Panc1 (cell line): ENCODE results near the gene LMO1. TPM values are rescaled to one million over a fixed set of nuclear protein-coding genes. Genes with fewer than 3 reads are reported as not detected.

Source experiments
- ATAC-seq: fragments of 200-7000 bp; cut with Tn5 transposase; 2 replicates; pipeline ENCODE4 v1.9.1; 2020; ENCODE audit warnings: mild to moderate bottlenecking, moderate library complexity
- BruUV-seq: library from RNA; stranded (reverse); fragments of 400-500 nt; replicated peaks from 2 replicates; lab custom pipeline; 2021; lab: Mats Ljungman, UMichigan
- CTCF ChIA-PET: fragments of 300-600 bp; sonication (Branson Sonifier 250); formaldehyde crosslinking; loops from one replicate; lab custom pipeline; 2022; ENCODE audit warnings: antibody characterized with exemption; lab: Charles Lee
- POLR2A ChIA-PET: fragments of 300-600 bp; sonication (Branson Sonifier 250); formaldehyde crosslinking; loops from one replicate; lab custom pipeline; 2022; ENCODE audit warnings: antibody characterized with exemption; lab: Charles Lee
- DNase-seq: peaks from one replicate; pipeline ENCODE4 v3.0.0-alpha.2; 2010; ENCODE audit warnings: low read depth, low spot score
- H3K27ac ChIP-seq: 2 replicates; pipeline ENCODE4 v1.5.1; 2011; ENCODE audit warnings: mild to moderate bottlenecking, low read length, inconsistent platforms
- H3K27me3 ChIP-seq: fragments of 200-500 bp; sonication (Bioruptor generic); 2 replicates; pipeline ENCODE4 v1.6.0; 2014; ENCODE audit warnings: low read length, inconsistent platforms; ENCODE audit not compliant: control insufficient read depth, insufficient read depth
- H3K36me3 ChIP-seq: fragments of 200-500 bp; sonication (Bioruptor generic); 2 replicates; pipeline ENCODE4 v1.5.1; 2014; ENCODE audit warnings: inconsistent platforms, mild to moderate bottlenecking, low read length, moderate library complexity; ENCODE audit not compliant: control insufficient read depth, insufficient read depth
- H3K4me1 ChIP-seq: 2 replicates; pipeline ENCODE4 v1.5.1; 2011; ENCODE audit warnings: inconsistent platforms, mild to moderate bottlenecking, low read length, moderate library complexity; ENCODE audit not compliant: control insufficient read depth, insufficient read depth
- H3K4me3 ChIP-seq, 2 experiments: 2 replicates each; pipeline ENCODE4 v1.5.1; 2011 to 2012; ENCODE audit warnings: low read depth in 2 of 2, low read length in 2 of 2, mild to moderate bottlenecking in 2 of 2, inconsistent platforms in 1 of 2, moderate library complexity in 1 of 2
- H3K9me3 ChIP-seq: fragments of 200-500 bp; sonication (Bioruptor generic); 2 replicates; pipeline ENCODE4 v1.5.1; 2014; ENCODE audit warnings: low read depth, mild to moderate bottlenecking, inconsistent platforms, low read length, moderate library complexity; ENCODE audit not compliant: control insufficient read depth, insufficient read depth
- CTCF ChIP-seq: fragments of 450-650 bp; IDR thresholded peaks from 2 replicates; pipeline ENCODE4 v1.5.1; 2017; ENCODE audit warnings: mild to moderate bottlenecking
- POLR2AphosphoS5 ChIP-seq: IDR thresholded peaks from 2 replicates; pipeline ENCODE4 v1.6.1; 2012; ENCODE audit warnings: mild to moderate bottlenecking, low read depth, low read length, moderate library complexity
- REST ChIP-seq, 2 experiments: IDR thresholded peaks; 2 replicates each; pipeline ENCODE4 v1.6.1; 2011 to 2012; ENCODE audit warnings: low read depth in 2 of 2, control low read depth in 1 of 2, low read length in 1 of 2, mild to moderate bottlenecking in 1 of 2, moderate library complexity in 1 of 2; ENCODE audit not compliant: insufficient read depth in 1 of 2
- SIN3A ChIP-seq: IDR thresholded peaks from 2 replicates; pipeline ENCODE4 v1.6.1; 2012; ENCODE audit warnings: low read depth, mild to moderate bottlenecking, low read length, moderate library complexity, borderline replicate concordance; ENCODE audit not compliant: insufficient read depth
- TCF7L2 ChIP-seq: IDR thresholded peaks from 2 replicates; pipeline ENCODE4 v1.6.1; 2011; ENCODE audit warnings: mild to moderate bottlenecking, low read depth, low read length, inconsistent platforms
- in situ Hi-C: cut with HindIII; loops from 2 replicates; pipeline ENCODE4 v1.10.0; 2016; ENCODE audit warnings: low sequenced_read_pairs, low pct_unique_long_range_greater_than_20kb
- intact Hi-C: fragments of 100-400 bp; cut with micrococcal nuclease; formaldehyde crosslinking; loops from one replicate; pipeline ENCODE4 v1.10.0; 2022; ENCODE audit not compliant: unreplicated experiment
- total RNA-seq: library from RNA; stranded (reverse); gene quantifications from one replicate; pipeline ENCODE4 v1.2.1, GENCODE V29; 2021; ENCODE audit not compliant: unreplicated experiment

LMO1 gene
- total RNA-seq, 1 experiment from 2014 or later, result not detected

- ChIA-PET POLR2A (no interaction called here), CTCF (no interaction called here)
- H3K36me3 ChIP-seq, result no peaks in the 10 kb centered on the region
- DNase-seq (no peak), ATAC-seq (no peak)
- H3K4me3 ChIP-seq, result no peak overlapping the region
- no peak overlapping the region for H3K27ac ChIP-seq
- TF ChIP-seq CTCF (no peak), POLR2AphosphoS5 (no peak), SIN3A (no peak), REST (IDR thresholded peaks at IDR 0.05; ENCODE audit: insufficient read depth in 1 of 2, low read depth in 2 of 2, low read length in 1 of 2) (no peak), TCF7L2 (no peak)
- H3K27me3 ChIP-seq, result peaks cover 20% of the 10 kb centered on the region
- H3K4me1 ChIP-seq, result no peaks in the 10 kb centered on the region
- intact Hi-C loops, result no loop called here
- in situ Hi-C loops, result no loop called here
- no peaks in the 10 kb centered on the region for H3K9me3 ChIP-seq
- no TSS peak for BruUV-seq
Measured at GRCh38 chr11:8177136-8177535, 86.5 kb downstream of the LMO1 start.

Other genes with a start within 250 kb of the LMO1 start
- 4.3 TPM for gene TUB, start 182.7 kb downstream of the LMO1 start, total RNA-seq
- 4.2 TPM for gene RIC3, start 94.9 kb downstream of the LMO1 start, total RNA-seq